Subcutaneous adipose tissue (tissue), 4 donors: Measurements from ENCODE around the gene CLEC7A. TPM values are rescaled to one million over a fixed set of nuclear protein-coding genes. Genes with fewer than 3 reads are reported as not detected.

Experiments
- total RNA-seq, 4 donors: library from RNA; depleted of rRNA; stranded (reverse); fragments of >200 nt; gene quantifications; one replicate each; pipeline ENCODE4 v1.1.0, GENCODE V29; 2016
- TF ChIP-seq, protein P1 (sequence below): fragments of 450-650 bp; IDR thresholded peaks from one replicate; pipeline ENCODE4 v1.5.1; 2016; ENCODE audit warnings: low read depth, mild to moderate bottlenecking, control low read depth, antibody characterized with exemption, moderate library complexity

Gene CLEC7A
- total RNA-seq, 4 donors from 2014 or later, result 14.7 to 87.5 (median 23.0) TPM

DNA sequence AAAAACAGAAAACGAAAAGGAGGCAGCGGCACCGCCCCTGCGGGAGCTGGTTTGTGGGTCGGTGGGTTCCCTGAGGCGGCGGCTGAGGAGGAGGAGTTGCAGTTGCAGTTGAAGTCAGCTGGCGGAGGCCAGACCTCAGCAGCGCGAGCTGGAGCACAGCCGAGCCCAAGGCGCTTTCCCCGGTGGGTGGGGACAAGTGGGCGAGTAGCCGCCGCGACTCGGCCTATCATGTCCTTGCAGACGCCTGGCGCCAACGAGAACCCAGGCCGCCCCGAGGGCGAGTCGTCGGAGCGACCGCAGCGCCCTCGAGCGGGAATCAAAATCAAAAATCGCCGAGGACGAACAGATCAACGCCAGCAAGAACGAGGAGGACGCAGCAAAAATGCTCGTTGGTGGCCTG, 18.5 kb downstream of the CLEC7A start:
- TF ChIP-seq, protein P1, sequence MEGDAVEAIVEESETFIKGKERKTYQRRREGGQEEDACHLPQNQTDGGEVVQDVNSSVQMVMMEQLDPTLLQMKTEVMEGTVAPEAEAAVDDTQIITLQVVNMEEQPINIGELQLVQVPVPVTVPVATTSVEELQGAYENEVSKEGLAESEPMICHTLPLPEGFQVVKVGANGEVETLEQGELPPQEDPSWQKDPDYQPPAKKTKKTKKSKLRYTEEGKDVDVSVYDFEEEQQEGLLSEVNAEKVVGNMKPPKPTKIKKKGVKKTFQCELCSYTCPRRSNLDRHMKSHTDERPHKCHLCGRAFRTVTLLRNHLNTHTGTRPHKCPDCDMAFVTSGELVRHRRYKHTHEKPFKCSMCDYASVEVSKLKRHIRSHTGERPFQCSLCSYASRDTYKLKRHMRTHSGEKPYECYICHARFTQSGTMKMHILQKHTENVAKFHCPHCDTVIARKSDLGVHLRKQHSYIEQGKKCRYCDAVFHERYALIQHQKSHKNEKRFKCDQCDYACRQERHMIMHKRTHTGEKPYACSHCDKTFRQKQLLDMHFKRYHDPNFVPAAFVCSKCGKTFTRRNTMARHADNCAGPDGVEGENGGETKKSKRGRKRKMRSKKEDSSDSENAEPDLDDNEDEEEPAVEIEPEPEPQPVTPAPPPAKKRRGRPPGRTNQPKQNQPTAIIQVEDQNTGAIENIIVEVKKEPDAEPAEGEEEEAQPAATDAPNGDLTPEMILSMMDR, result no peak

DNA sequence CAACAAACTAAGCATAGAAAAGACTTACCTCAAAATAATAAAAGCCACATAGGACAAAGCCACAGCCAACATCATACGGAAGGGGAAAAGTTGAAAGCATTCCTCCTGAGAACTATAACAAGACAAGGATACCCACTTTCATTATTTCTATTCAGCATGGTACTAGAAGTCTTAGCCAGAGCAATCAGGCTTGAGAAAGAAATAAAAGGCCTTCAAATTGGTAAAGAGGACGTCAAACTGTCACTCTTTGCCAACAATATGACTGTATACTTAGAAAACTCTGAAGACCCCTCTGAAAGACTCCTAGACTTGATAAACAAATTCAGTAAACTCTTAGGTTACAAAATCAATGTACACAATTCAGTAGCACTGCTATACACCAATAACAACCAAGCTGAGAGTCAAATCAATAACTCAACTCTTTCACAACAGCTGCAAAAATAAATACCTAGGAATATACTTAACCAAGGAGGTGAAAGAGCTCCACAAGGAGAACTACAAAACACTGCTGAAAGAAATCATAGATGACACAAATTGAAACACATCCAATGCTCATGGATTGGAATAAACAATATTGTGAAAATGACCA, 19.6 kb downstream of the CLEC7A start:
- TF ChIP-seq, protein P1, result no peak

DNA sequence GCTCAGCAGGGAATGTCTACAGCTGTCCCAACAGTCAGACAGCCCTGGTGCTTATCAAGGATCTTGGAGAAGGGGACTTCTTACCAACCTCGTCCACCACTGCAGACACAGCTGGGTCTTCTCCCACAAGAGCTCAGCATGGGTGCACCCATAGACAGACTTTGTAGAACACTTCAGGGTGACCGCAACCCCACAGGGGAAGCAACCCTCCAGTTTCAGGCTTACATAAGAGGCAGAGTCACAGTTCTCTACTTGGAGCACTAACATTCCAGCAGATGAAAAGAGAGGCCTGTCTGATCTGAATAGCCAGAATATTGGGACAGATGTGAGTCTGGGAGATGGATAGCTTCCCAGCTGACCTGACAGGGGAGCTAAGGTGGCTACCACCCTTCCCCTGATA, 27.7 kb downstream of the CLEC7A start:
- TF ChIP-seq, protein P1, result no peak

DNA sequence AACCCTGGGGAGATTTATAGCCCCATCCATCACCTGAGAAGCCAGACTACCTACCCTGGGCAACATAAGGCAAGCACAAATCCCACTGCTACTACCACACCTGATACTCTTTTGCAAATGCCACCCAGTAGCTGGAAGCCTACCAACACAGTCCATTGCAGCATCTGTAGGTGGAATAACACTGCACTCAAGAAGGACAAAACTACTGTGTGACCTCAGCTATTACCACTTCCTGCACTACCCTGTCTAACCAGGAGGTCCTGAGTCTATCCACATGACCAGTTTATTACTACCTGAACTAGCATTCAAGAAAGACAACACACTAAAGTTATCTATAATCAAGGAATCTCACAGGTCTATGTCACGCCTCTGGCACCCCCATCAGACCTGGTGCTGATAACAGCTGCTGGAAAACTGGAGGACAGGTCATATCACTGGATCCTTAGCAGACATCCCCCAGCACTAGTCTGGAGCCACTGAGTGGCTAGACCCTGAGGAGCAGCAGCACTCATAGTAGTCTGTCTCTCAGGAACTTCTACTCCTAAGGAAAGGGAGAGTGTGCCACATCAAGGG, 28.3 kb downstream of the CLEC7A start:
- TF ChIP-seq, protein P1, result no peak

DNA sequence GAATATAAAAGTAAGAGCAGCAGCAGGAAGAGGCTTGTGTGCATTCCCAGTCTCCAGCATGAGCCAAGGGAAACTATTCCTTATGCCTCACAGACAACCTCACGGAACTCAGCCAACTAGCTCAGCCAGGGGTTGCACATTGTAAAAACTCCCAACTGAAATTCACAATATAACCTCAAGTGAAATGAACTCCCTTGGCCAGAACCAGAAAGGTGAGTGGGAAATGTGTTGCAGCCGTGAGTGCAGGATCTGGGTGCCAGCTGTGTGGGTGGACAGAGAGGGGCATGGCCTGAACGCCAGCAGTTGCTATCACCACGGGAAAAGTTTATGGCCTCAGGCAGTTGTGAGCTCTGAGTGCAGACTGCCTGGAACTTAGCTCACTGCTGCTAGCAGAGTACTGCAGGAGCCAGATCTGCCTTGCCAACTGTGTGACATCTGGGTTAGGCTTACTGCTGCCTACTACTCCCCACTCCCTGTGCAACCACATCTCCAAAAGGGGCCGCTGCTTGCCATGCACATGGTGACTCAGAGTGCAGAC, 28.9 kb downstream of the CLEC7A start:
- TF ChIP-seq, protein P1, result no peak

DNA sequence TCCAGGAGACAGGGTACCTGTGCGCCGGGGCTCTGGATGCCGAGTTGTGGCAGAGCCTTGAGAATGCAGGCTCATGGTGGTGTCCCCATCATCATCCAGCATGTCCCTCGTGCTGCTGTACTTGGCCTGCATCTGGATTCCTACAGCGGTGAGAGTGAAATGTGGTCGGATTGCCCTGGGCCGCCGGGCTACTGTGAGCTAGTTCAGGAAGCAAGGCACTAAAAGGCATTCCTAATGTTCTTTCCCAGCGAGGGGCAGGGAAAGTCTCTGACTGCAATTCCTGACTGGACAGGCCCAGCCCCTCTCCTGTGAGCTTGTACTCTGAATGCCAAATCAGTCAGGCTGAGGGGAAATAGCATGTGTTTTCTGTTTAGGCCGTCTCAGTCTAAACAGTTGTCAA, 31.2 kb downstream of the CLEC7A start, which contains the start of gene CLEC1A:
Gene CLEC1A (minus strand): TSS at position 195 of the 400 bp plus-strand sequence. CDS start 63 bp downstream, at position 132.
- TF ChIP-seq, protein P1, result no peak

DNA sequence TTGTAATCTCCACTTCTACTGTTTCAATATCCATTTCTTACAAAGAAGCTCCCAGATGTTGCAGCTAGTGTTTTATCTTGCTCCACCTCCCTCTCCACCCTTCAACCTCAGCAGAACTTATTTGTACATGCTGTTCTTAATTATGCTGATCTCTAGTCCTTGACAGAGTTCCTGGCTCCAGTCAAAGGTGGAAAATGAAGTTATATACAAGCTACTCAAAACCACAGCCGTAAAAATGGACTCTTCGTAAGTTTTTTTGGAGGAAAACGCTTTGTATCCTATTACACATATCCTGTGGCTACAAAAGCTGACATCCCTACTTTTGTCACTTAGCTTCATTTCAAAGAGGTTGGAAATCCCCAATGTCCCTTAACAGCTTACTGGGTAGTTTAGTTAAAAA, 32.5 kb downstream of the CLEC7A start:
- TF ChIP-seq, protein P1, result no peak
